DOHH2 (cell line): Measurements from ENCODE around the gene IL2RA.

Source experiments
- H3F3A ChIP-seq: fragments of 200-600 bp; sonication (generic), shearing (Covaris generic); 2 replicates; pipeline ENCODE4 v1.6.0; 2016; ENCODE audit warnings: antibody characterized with exemption, mild to moderate bottlenecking; ENCODE audit not compliant: control insufficient read depth, insufficient read depth
- H3K27ac ChIP-seq: fragments of 200-600 bp; sonication (generic); 2 replicates; pipeline ENCODE4 v1.5.1; 2014; ENCODE audit warnings: low read depth, mild to moderate bottlenecking, low read length, moderate library complexity
- H3K27me3 ChIP-seq: fragments of 200-600 bp; sonication (generic); 2 replicates; pipeline ENCODE4 v1.6.1; 2014; ENCODE audit warnings: mild to moderate bottlenecking, low read length, mixed read lengths; ENCODE audit not compliant: control insufficient read depth
- H3K36me3 ChIP-seq: fragments of 200-600 bp; sonication (generic); 2 replicates; pipeline ENCODE4 v1.6.1; 2014; ENCODE audit warnings: mild to moderate bottlenecking, low read length, moderate library complexity, mixed read lengths; ENCODE audit not compliant: control insufficient read depth
- H3K4me1 ChIP-seq: fragments of 200-600 bp; sonication (generic); 2 replicates; pipeline ENCODE4 v1.6.1; 2014; ENCODE audit warnings: mild to moderate bottlenecking, low read length, mixed read lengths; ENCODE audit not compliant: control insufficient read depth
- H3K4me2 ChIP-seq: fragments of 200-600 bp; sonication (generic); 2 replicates; pipeline ENCODE4 v1.6.0; 2014; ENCODE audit warnings: mild to moderate bottlenecking, low read length, moderate library complexity
- H3K4me3 ChIP-seq: fragments of 200-600 bp; sonication (generic); 2 replicates; pipeline ENCODE4 v1.5.1; 2014; ENCODE audit warnings: mild to moderate bottlenecking, low read length, mixed read lengths
- H3K79me2 ChIP-seq: fragments of 200-600 bp; sonication (generic); 2 replicates; pipeline ENCODE4 v1.6.1; 2014; ENCODE audit warnings: mild to moderate bottlenecking, low read length, mixed read lengths; ENCODE audit not compliant: control insufficient read depth
- H3K9me2 ChIP-seq: fragments of 200-600 bp; sonication (generic); replicated peaks from 2 replicates; pipeline ENCODE4 v1.6.1; 2014; ENCODE audit warnings: mild to moderate bottlenecking, low read length, mixed read lengths; ENCODE audit not compliant: control insufficient read depth
- H3K9me3 ChIP-seq: fragments of 200-600 bp; sonication (generic); 2 replicates; pipeline ENCODE4 v1.6.1; 2014; ENCODE audit warnings: antibody characterized with exemption, low read length, mixed read lengths; ENCODE audit not compliant: control insufficient read depth, insufficient read depth
- H4K20me1 ChIP-seq: fragments of 200-600 bp; sonication (generic); 2 replicates; pipeline ENCODE4 v1.6.0; 2014; ENCODE audit warnings: low read depth, mild to moderate bottlenecking, antibody characterized with exemption, low read length, moderate library complexity; ENCODE audit not compliant: control insufficient read depth, insufficient read depth
- CTCF ChIP-seq: fragments of 200-600 bp; sonication (generic); IDR thresholded peaks from one replicate; pipeline ENCODE4 v1.5.1; 2014; ENCODE audit warnings: antibody characterized with exemption, mild to moderate bottlenecking, low read depth, low read length; ENCODE audit not compliant: poor library complexity, severe bottlenecking
- EZH2phosphoT487 ChIP-seq: fragments of 200-600 bp; sonication (generic); IDR thresholded peaks from 2 replicates; pipeline ENCODE4 v1.6.1; 2017; ENCODE audit warnings: borderline replicate concordance, mild to moderate bottlenecking, antibody characterized with exemption, low read length, moderate library complexity, mixed read lengths

The IL2RA gene

GRCh38 chr10:6023661-6024333 is 38.4 kb downstream of the IL2RA start:
- Histone ChIP-seq H3K4me2 (no peak overlapping the region), H3K79me2 (no peaks in the 10 kb centered on the region), H3K9me2 (no peaks in the 10 kb centered on the region), H3F3A (no peaks in the 10 kb centered on the region), H3K9me3 (no peaks in the 10 kb centered on the region), H4K20me1 (no peaks in the 10 kb centered on the region), H3K27me3 (no peaks in the 10 kb centered on the region), H3K4me1 (0 out of 2 replicates have a peak, but pooled peaks cover 3% of the 10 kb centered on the region), H3K36me3 (no peaks in the 10 kb centered on the region), H3K4me3 (no peak overlapping the region), H3K27ac (no peak overlapping the region)
- TF ChIP-seq CTCF (no peak), EZH2phosphoT487 (no peak)

- Histone ChIP-seq H3K4me3 (no peak overlapping the region), H3K9me2 (no peaks in the 10 kb centered on the region), H3K4me1 (no peaks in the 10 kb centered on the region), H3K4me2 (no peak overlapping the region), H3F3A (no peaks in the 10 kb centered on the region), H3K79me2 (no peaks in the 10 kb centered on the region), H3K36me3 (no peaks in the 10 kb centered on the region), H3K27ac (no peak overlapping the region), H3K27me3 (no peaks in the 10 kb centered on the region), H4K20me1 (no peaks in the 10 kb centered on the region), H3K9me3 (no peaks in the 10 kb centered on the region)
- TF ChIP-seq EZH2phosphoT487 (no peak), CTCF (no peak)
Measured at GRCh38 chr10:6022660-6023059, 39.5 kb downstream of the IL2RA start.

GRCh38 chr10:6020826-6021225 is 41.3 kb downstream of the IL2RA start:
- TF ChIP-seq EZH2phosphoT487 (no peak), CTCF (no peak)
- H3K27me3 ChIP-seq, result no peaks in the 10 kb centered on the region
- H3K9me3 ChIP-seq, result no peaks in the 10 kb centered on the region
- H3K9me2 ChIP-seq, result no peaks in the 10 kb centered on the region
- no peaks in the 10 kb centered on the region for H4K20me1 ChIP-seq
- H3K36me3 ChIP-seq, result no peaks in the 10 kb centered on the region
- H3K4me2 ChIP-seq, result no peak overlapping the region
- H3K4me3 ChIP-seq, result no peak overlapping the region
- H3K79me2 ChIP-seq, result no peaks in the 10 kb centered on the region
- no peaks in the 10 kb centered on the region for H3K4me1 ChIP-seq
- H3F3A ChIP-seq, result no peaks in the 10 kb centered on the region
- no peak overlapping the region for H3K27ac ChIP-seq
